Amniotic epithelial cell (primary cell): ENCODE data around the gene HJURP.
A peak's percentile ranks its signal among the peaks of the same experiment; 100 is the strongest.
"Not testable (repeated sequence)": the region's sequence is repeated elsewhere in the genome, so short reads cannot be mapped to it uniquely, and the experiment has no call there.

Source experiments
- DNase-seq: peaks from one replicate; pipeline ENCODE4 v3.0.0-alpha.2; 2010; ENCODE audit warnings: low read depth

HJURP gene

DNA sequence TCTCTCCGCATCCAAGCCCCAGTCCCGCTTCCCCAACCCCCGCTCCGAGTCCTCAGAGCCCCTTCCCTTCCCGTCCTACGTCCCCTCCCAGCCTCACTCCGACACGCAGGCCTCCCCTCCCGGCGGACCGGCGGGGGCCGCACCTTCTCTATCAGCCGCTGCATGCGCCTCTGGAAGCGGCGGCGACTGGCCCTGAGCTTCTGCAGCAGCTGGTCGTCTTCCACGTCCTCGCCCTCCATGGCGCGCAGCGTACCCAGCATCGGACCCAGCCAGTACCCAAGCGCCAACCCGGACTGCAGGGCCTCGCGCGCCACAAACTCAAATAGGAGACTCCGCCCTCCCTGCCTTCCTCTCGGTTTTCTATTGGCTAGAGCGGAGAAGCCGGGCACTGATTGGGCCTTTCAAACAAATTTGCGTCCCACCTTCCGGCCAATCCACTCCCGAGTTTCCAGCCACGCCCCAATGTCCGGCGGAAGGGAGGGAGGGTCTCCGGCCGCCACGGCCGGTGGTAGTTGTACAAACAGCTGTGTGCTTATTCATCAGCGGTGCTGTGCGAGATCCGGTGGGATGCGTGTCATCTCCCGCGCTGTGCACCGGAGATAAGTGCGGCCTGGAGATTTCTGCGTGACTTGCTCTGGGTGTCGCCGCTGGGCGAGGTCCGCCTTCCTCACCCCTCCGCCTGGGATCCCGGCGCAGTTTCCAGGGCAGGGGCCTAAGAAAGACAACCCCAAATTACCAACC, at the start of gene HJURP:
Gene HJURP, minus strand, starts transcription at position 295 of the 741 bp plus-strand sequence. Its CDS starts 35 bp downstream, at position 260.
- peak; percentile 93 for DNase-seq

DNA sequence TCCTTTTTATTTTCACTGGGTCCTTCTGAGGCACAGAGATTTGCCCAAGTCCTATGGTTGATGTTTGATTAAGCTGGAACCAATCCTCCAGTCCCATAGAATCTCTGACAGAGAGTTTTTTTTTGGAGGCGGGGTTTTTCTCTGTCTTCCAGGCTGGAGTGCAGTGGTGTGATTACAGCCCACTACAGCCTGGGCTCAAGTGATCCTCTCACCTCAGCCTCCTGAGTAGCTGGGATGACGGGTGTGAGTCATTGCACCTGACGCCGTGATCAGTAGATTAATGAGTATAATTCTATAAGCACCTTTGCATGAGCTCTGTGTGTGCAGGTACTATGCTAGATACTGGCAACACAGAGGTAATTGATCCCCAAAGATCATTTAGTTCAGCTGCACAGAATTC, 47.5 kb upstream of the HJURP start:
- no peak for DNase-seq

DNA sequence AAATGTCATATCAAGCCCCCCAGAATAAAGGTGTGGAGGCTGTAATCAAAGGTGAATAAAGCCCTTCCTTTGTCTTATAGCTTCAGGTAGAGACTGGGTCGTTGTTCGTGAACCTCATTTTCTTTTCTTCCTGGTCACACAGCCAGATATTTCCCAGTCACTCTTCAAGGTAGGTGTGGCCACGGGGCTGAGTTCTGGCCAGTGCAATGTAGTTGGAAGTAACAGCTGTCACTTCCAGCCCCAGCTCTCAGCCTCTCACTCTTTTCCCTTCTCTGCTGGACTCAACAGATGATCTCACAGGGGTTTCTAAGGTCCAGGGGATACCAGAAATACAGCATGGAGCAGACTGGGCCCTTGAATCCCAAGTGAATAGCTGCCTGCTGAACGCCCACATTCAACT, 47.0 kb upstream of the HJURP start:
- no peak for DNase-seq

DNA sequence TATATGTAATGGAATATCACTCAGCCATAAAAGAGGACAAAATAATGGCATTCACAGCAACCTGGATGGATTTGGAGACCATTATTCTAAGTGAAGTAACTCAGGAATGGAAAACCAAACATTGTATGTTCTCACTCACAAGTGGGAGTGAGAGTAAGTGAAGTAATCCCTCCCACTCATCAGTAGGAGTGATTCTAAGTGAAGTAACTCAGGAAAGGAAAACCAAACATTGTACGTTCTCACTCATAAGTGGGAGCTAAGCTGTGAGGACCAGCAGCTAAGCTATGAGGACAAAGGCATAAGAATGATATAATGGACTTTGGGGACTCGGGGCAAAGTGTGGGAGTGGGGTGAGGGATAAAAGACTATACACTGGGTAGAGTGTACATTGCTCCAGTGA, 41.9 kb upstream of the HJURP start:
- peak; percentile 37 for DNase-seq

DNA sequence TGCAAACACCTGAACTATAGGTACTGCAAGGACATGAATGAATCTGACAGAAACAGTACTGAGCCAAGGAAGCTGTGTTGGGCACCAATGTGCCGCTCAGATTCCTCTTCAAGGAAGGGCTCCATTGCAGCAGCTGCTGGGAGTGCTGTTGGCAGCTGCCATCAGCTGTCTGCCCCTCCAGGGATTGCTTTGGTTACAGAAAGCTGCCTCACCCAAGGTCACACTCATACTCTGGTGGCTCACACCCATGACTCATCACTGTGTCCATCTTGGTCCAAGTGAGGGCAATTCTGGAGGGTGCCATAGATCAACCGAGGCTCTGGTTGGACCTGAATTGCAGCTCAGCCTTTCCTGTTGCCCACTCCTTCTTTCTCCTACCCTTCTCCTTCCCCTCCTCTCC, 38.5 kb upstream of the HJURP start:
- DNase-seq: no peak

DNA sequence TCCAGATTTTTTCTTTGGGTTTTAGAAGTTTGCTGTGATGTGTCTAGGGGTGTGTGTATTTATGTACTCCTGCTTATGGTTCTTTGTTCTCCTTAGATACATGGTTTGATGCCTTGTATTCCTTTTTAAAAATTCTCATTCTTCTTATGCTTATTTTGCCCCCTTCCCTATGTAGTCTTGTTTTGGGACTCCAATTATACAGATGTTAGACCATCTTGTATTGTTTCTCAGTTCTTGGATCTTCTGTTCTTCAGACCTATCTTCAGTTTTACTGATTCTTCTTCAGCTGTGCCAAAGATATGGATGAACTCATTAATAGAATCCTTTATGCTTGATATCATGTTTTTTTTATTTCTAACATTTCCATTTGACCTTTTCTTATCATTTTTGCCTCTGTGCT, 28.0 kb upstream of the HJURP start:
- DNase-seq: no peak

DNA sequence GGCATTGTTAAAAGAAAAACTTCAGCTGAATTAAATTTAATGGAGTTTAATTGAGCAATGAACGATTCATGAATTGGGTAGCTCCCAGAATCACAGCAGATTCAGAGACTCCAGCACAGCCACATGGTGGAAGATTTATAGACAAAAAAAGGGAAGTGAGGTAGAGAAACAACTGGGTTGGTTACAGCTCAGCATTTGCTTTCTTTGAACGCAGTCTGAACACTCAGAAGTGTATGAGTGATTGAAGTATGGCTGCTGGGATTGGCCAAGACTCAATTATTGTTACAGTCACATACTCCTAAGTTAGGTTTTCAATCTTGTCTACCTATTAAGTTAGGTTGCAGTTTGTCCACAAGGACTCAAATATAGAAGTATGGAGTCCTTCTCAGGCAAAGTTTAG, 17.8 kb upstream of the HJURP start:
- not testable (repeated sequence) for DNase-seq

DNA sequence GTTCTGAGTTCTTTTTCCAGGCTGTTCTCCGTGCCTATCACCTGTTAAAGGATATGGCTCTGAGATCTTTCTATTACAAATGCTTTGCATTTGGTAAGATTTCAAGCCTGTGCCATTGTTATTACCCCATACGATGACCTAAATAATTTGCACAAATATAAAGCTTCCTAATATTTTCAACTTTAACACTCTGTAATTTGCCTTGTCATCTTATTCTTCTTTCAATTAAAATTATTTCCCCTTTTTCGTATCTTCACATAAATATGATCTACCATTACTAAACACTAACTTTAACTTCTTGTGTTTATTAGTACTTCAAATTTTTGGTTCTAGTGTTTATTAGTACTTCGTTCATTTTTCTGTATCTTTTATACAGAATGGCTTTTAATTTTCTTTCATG, 17.1 kb upstream of the HJURP start:
- no peak for DNase-seq

DNA sequence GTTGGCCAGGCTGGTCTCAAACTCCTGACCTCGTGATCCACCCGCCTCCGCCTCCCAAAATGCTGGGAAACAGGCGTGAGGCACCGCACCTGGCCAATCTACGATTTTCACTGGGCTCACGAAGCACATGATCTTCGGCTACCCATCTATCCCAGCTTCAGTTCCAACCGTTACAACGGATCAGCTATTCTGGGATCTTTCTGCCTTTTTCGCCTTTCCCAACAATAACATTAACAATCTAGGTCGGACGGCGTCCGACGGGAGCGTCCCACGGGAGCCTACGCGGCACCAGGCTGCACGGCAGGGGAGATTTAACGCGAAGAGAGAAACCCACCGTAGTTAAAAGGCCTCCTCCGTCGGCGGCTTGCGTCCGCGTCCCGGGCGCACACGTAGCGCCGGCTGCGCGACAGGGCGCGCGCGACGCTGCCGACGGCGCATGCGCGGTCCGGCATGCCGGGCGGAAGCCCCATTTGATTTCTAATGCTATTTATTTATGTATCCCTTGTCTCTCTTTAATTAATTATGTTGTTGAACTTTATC, 13.7 kb upstream of the HJURP start, which contains the start of gene MSL3B:
Gene MSL3B, minus strand, starts transcription at position 394 of the 540 bp plus-strand sequence.
- DNase-seq: peak; percentile 41

DNA sequence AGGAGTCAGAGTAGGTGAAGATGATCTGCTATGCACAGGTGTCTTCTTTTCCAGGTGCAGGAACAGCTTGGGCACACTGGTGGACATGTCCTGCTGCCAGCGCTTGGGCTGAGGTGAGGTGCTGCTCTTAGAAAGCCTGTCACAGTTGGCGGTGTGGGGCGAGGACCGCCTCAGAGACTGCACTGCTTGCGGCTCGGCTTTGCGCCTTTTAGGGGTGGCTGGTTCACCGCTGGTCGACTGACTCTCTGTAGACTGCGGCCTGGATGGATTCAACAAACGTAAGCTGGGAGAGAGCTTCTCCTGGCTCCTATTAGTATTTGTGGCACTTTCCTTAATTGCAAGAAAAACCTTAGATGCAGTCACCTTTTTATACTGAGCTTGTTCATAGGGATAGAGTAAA, 12.1 kb upstream of the HJURP start:
- DNase-seq: no peak

DNA sequence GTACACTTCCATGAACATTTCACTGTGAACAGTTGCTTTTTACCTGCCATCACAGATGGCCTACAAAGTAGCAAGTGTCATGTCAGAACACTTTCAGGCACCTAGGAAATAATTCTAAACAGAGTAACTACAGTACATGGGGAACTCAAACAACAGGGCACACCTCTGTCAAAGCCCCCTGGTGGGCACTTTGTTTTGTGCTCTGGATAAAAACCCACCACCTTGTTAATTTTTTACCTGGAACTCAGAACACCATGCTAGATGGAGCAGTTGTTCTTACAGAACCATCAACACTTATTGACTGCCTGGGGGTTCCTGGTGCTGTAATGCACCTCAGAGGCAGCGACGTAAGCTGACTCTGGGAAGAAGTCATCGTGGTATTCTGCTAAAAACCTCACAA, 11.5 kb upstream of the HJURP start:
- no peak for DNase-seq

GRCh38 chr2:233862261-233862768, 8.0 kb upstream of the HJURP start:
- DNase-seq: no peak

- no peak for DNase-seq
Measured at GRCh38 chr2:233858331-233858730, 4.0 kb upstream of the HJURP start.

DNA sequence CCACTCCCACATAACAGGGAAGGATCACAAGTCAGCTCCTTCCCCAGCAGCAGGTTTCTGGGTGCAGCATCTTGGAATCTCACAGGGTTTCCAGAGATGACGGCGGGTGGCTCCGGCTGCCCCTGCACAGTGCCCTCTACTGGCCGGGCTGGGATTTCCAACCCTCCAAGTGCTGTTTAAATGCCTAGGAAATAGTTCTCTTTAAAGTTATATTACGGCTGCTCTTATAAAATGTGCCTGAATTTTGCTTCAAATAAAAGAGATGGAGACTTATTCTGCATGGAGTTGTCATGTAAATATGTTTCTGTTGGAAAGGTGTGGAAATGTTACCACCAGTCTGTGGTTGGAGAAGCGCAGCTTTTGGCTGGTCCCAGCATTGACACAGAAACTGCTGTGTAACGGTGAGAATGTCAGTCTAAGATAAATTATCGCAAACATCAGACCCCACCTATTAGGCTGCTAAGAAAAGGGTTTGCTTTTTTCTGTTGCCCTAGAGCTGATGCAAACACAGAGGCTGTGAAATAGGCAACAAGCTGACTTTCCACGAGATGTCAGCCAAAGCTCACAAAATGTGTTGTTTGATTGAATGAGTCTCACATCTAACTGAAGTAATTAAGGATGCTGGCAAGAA, 3.3 kb upstream of the HJURP start:
- peak; percentile 14 for DNase-seq

- DNase-seq: no peak
Measured at GRCh38 chr2:233856184-233856583, 1.8 kb upstream of the HJURP start.

DNA sequence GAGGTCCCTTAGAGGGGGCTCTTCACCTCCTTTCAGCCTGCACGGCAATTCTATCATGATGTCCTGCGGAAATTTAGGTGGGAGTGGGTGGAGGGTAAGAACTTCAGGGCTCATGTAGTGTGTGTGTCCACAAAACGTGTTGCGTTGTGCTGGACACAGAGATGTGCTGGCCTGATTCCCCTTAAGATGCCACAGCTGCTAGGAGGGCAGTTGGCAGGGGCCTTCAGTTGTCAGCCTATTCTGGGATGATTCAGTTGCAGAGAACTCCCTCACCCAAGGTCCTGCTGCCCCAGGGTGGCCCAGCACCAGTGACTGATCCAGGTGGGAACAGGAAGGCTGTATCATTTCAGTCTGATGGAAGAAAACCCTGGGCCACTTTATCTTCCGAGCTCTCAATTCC, 1.0 kb upstream of the HJURP start:
- no peak for DNase-seq

DNA sequence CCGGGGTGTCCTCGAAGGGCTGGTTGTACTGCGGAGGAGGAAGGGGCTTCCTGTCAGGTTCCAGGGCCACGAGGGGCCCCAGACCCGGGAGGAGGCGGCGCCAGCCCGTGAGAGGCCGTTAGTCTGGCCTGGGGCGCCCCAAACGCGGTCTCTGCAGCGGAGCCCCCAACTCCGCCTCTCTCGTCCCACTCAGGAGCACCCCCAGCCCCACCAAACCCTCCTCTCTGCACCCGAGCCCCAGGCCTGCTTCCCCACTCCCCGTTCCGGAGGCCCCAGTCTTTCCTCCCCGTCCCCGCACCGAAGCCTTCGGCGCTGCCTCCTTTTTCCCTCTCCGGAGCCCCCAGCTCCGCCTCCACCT, 473 bp downstream of the HJURP start:
- DNase-seq: no peak

GRCh38 chr2:233853353-233853752, 982 bp downstream of the HJURP start:
- DNase-seq: no peak

- DNase-seq: no peak
Measured at GRCh38 chr2:233852056-233852455, 2.3 kb downstream of the HJURP start.

DNA sequence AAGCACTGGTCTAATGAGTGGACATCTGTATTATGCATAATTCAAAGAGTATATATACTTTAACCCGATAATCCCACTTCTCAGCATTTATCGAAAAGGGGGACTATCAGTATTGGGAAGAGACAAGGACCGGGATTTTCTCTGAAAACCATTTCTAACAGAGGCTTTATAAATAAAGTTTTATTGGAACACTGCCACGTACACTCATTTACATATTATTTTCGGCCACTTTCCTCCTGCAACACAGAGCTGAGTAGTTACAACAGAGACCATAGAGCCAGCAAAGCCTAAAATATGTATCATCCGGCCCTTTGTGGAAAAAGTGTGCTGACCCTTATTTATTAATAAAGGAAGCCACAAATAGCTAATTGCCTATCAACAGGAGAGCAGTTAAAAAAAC, 3.2 kb downstream of the HJURP start:
- no peak for DNase-seq

DNA sequence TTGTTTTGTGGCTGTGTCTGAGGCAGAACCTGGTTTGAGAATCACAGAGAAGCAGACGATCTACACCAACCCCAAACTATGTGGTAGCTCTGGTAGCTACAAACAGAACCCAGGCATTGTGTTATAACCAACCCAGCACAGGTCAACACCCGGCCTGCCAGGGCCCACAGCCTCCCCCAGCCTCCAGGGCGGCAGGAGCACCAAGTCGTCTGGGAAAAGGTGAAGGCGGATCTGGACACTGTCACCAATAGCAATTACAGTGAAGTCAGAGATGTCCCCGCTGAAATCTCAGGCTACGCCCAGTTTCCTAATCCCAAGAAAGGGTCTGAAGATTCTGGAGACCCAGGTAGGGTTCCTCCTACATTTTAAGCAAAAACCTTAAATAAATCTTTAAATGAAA, 3.6 kb downstream of the HJURP start:
- DNase-seq: no peak

GRCh38 chr2:233849607-233850271, 4.6 kb downstream of the HJURP start:
- DNase-seq: no peak

DNA sequence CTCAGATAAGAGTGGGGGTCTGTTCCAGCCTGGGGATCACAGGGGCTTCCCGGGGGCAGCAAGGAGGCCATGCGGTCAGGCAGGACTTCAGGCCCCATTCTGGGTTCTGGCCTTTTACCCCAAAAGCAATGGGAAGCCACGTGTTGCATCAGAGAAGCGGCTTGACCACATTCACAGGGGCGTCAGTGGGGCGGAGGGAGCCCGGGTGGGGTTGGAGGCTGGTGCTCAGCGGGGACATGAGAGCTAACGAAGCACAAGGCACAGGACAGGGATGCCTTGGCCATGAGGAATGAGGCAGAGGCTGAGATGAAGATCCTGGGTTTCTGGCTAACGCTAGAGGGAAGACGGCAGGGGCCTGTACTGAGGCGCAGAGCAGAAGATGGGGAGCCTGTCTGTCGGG, 6.1 kb downstream of the HJURP start:
- DNase-seq: no peak
